Forelimb muscle (tissue), 1 donor: ENCODE measurements around the gene NHSL1. TPM values are rescaled to one million over a fixed set of nuclear protein-coding genes. Genes with fewer than 3 reads are reported as not detected.
"Not testable (repeated sequence)": the region's sequence is repeated elsewhere in the genome, so short reads cannot be mapped to it uniquely, and the experiment has no call there.

Source experiments
- DNase-seq: peaks from one replicate; pipeline ENCODE4 v3.0.0-alpha.2; 2013; ENCODE audit warnings: low read depth
- polyA plus RNA-seq: library from polyadenylated mRNA; unstranded; fragments of 120-200 nt; gene quantifications from one replicate; pipeline ENCODE4 v1.2.1, GENCODE V29; 2013; ENCODE audit not compliant: insufficient read length

NHSL1 gene
- polyA plus RNA-seq, 1 donor, result 23.6 TPM

GRCh38 chr6:138427701-138428100 lies 71.6 kb downstream of the NHSL1 start:
- no peak for DNase-seq

GRCh38 chr6:138426500-138427123 lies 72.7 kb downstream of the NHSL1 start:
- no peak for DNase-seq

- DNase-seq, result not testable (repeated sequence)
These were observed 74.0 kb downstream of the NHSL1 start for GRCh38 chr6:138425256-138425655.

GRCh38 chr6:138424004-138424904 lies 75.0 kb downstream of the NHSL1 start:
- no peak for DNase-seq

- no peak for DNase-seq
These were observed 76.4 kb downstream of the NHSL1 start for GRCh38 chr6:138422861-138423260.

GRCh38 chr6:138421608-138422007 lies 77.7 kb downstream of the NHSL1 start:
- no peak for DNase-seq

GRCh38 chr6:138421089-138421488 lies 78.2 kb downstream of the NHSL1 start:
- DNase-seq, result no peak

- DNase-seq, result no peak
These were observed 78.9 kb downstream of the NHSL1 start for GRCh38 chr6:138420356-138420755.

- DNase-seq, result no peak
These were observed 79.5 kb downstream of the NHSL1 start for GRCh38 chr6:138419766-138420165.

- no peak for DNase-seq
These were observed 81.1 kb downstream of the NHSL1 start for GRCh38 chr6:138418118-138418742.

GRCh38 chr6:138417493-138418117 lies 81.7 kb downstream of the NHSL1 start:
- DNase-seq, result no peak

GRCh38 chr6:138416206-138416605 lies 83.1 kb downstream of the NHSL1 start:
- DNase-seq, result no peak

- no peak for DNase-seq
These were observed 84.2 kb downstream of the NHSL1 start for GRCh38 chr6:138415125-138415524.

- DNase-seq, result no peak
These were observed 88.1 kb downstream of the NHSL1 start for GRCh38 chr6:138410972-138411880.

GRCh38 chr6:138410048-138410735 lies 89.1 kb downstream of the NHSL1 start:
- DNase-seq, result no peak

- DNase-seq, result no peak
These were observed 92.9 kb downstream of the NHSL1 start for GRCh38 chr6:138406443-138406842.

- no peak for DNase-seq
These were observed 93.4 kb downstream of the NHSL1 start for GRCh38 chr6:138405816-138406413.

GRCh38 chr6:138404666-138405337 lies 94.5 kb downstream of the NHSL1 start:
- no peak for DNase-seq
